GM12874 (cell line): ENCODE measurements around the gene NAA60.

ENCODE experiments used
- TF ChIP-seq, protein P1 (sequence below): IDR thresholded peaks from 2 replicates; pipeline ENCODE4 v1.5.1; 2011; ENCODE audit warnings: low read depth, mild to moderate bottlenecking, control low read depth, low read length, moderate library complexity; ENCODE audit not compliant: insufficient read depth

NAA60 gene

DNA sequence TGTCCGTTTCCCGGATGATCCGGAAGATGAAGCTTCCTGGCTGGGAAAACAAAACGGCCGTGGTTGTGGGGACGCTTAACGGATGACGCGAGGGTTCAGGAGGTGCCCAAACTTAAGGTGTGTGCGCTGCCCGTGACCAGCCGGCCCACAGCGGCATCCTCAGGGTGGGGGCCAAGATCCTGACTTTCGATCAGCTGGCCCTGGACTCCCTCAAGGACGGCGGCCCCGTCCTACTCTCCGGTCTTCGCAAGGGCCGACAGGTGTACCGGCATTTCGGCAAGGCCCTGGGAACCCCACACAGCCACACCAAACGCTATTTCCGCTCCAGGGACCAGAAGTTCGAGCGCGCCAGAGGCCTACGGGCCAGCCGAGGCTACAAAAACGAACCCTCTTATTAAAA is 52.9 kb downstream of the NAA60 start:
- TF ChIP-seq, protein P1, sequence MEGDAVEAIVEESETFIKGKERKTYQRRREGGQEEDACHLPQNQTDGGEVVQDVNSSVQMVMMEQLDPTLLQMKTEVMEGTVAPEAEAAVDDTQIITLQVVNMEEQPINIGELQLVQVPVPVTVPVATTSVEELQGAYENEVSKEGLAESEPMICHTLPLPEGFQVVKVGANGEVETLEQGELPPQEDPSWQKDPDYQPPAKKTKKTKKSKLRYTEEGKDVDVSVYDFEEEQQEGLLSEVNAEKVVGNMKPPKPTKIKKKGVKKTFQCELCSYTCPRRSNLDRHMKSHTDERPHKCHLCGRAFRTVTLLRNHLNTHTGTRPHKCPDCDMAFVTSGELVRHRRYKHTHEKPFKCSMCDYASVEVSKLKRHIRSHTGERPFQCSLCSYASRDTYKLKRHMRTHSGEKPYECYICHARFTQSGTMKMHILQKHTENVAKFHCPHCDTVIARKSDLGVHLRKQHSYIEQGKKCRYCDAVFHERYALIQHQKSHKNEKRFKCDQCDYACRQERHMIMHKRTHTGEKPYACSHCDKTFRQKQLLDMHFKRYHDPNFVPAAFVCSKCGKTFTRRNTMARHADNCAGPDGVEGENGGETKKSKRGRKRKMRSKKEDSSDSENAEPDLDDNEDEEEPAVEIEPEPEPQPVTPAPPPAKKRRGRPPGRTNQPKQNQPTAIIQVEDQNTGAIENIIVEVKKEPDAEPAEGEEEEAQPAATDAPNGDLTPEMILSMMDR, result no peak

DNA sequence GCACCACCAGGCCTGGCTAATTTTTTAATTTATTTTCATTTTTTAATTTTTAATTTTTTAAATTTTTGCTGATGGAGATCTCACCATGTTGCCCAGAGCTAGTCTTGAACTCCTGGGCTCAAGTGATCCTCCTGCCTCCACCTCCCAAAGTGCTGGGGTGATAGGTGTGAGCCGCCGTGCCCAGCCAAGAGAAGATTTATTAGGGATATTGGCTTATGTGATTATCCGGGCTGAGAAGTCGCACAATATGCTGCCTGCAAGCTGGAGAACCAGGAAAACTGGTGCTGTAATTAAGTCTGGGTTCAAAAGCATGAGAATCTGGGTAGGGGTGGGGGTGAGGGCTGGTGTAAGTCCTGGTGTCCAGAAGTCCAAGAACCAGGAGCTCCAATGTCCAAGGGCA is 54.3 kb downstream of the NAA60 start:
- TF ChIP-seq, protein P1, result no peak

DNA sequence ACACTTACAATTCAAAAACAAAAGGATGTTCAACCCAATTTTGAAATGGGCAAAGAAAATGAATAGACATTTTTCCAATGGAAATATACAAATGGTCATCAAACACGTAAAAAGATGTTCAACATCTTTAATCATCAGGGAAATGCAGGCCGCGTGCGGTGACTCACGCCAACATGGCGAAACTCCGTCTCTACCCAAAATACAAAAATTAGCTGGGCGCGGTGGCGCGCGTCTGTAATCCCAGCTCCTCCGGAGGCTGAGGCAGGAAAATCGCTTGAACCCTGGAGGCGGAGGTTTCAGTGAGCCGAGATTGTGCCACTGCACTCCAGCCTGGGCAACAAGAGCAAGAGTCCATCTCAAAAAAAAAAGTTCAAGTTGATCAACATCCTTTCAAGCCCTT is 55.5 kb downstream of the NAA60 start:
- TF ChIP-seq, protein P1, result no peak

DNA sequence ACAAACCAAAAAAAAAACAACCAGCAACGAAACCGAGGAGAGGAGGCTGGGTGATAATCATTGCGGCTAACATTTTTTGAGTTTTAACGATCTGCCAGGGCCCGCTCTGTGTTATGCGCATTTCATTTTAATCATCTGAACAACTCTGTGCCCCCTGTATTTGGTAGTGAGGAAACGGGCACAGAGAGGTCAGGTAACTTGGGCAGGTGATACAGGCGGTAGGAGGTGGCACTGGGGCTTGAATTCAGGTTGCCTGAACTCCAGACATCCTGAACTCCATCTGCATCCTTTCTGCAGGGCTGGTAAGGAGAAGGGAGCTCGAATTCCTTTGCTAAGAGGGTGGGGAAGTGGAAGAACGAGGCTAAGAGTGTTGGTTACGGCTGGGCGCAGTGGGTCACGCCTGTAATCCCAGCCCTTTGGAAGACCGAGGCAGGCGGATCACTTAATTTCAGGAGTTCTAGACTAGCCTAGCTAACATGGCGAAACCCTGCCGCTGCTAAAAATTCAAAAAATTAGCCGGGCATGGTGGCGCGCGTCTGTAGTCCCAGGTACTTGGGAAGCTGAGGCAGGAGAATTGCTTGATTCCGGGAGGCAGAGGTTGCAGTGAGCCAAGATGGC is 58.4 kb downstream of the NAA60 start:
- TF ChIP-seq, protein P1, result no peak

DNA sequence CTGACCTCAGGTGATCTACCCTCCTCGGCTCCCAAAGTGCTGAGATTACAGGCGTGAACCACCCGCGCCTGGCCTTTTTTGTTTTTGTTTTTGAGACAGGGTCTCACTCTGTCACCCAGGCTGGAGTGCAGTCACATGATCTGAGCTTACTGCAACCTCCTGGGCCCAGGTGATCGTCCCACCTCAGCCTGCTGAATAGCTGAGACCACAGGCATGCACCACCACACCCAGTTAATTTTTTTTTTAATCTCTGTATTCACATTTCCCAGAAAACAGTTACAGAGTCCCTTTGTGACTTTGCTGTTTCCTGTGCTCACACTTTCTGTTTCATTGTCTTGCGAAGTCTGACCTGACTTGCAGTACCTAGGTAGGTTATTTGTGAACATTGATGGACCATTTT is 60.0 kb downstream of the NAA60 start:
- TF ChIP-seq, protein P1, result no peak

DNA sequence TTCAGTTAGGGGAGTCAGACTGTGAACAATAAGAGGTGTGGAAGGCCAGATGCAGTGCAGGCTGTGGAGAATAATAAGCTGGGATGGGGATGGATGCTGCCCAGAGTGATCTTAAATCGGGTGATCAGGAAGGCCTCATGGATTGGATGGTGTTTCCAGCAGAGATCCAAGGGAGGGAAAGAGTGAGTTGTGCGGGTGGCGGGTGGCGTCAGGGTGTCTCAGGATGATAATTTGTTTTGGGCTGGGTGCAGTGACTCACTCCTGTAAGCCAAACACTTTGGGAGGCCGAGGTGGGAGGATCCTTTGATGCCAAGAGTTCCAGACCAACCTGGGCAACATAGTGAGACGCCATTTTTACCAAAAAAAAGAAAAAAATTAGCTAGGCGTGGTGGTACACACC is 65.3 kb downstream of the NAA60 start:
- TF ChIP-seq, protein P1, result no peak

DNA sequence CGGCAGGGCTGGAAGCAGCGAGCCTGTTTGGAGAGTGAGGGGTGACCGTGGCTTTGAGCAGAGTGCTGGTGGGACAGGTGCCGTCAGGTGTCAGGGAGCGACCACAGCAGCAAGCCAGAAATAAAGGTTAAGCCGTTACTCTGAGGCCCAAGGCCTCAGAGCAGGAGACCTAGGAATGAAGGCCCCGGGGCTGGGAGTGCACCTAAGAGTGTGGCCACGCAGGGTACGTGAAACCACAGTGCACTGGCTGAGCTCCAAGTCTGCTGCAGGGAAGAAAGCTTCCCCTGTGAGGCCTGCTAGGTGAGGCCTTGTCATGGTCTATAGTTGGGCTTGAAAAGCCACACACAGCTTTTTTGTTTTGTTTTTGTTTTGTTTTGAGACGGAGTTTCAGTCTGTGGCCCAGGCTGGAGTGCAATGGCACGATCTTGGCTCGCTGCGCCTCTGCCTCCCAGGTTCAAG is 66.0 kb downstream of the NAA60 start:
- TF ChIP-seq, protein P1, result no peak
